IMR-90 (cell line): Measurements from ENCODE around the gene OR52E8. TPM values are rescaled to one million over a fixed set of nuclear protein-coding genes. Genes with fewer than 3 reads are reported as not detected.

Experiments used
- ATAC-seq: fragments of 200-7000 bp; cut with Tn5 transposase; 2 replicates; pipeline ENCODE4 v1.9.1; 2020; ENCODE audit warnings: low read depth, mild to moderate bottlenecking, moderate library complexity
- BruUV-seq: library from RNA; stranded (reverse); fragments of 400-500 nt; replicated peaks from 2 replicates; lab custom pipeline; 2021; lab: Mats Ljungman, UMichigan
- CTCF ChIA-PET: fragments of 300-600 bp; formaldehyde crosslinking; extraction: SDS; loops from one replicate; lab custom pipeline; 2021; ENCODE audit warnings: antibody characterized with exemption; lab: Yijun Ruan, JAX
- POLR2A ChIA-PET: fragments of 300-600 bp; sonication (Branson Sonifier 250); formaldehyde crosslinking; loops from one replicate; lab custom pipeline; 2022; ENCODE audit warnings: antibody characterized with exemption; ENCODE audit not compliant: unreplicated experiment; lab: Charles Lee
- DNase-seq: peaks from one replicate; pipeline ENCODE4 v3.0.0; 2013
- H2AFZ ChIP-seq: replicated peaks from 2 replicates; pipeline ENCODE3; 2013; ENCODE audit warnings: low read length, mild to moderate bottlenecking; ENCODE audit not compliant: poor library complexity
- H2AK5ac ChIP-seq: 2 replicates; pipeline ENCODE4 v1.6.1; 2013; ENCODE audit warnings: low read depth, low read length, inconsistent platforms
- H2AK9ac ChIP-seq: replicated peaks from 2 replicates; pipeline ENCODE3; 2013; ENCODE audit warnings: mild to moderate bottlenecking, low read depth, low read length, moderate library complexity; ENCODE audit not compliant: poor library complexity
- H2BK120ac ChIP-seq: 2 replicates; pipeline ENCODE4 v1.6.1; 2013; ENCODE audit warnings: low read depth, low read length, inconsistent platforms
- H2BK15ac ChIP-seq: 3 replicates; pipeline ENCODE4 v1.6.1; 2013; ENCODE audit warnings: low read depth, low read length, inconsistent platforms
- H2BK20ac ChIP-seq: 2 replicates; pipeline ENCODE4 v1.6.1; 2013; ENCODE audit warnings: low read depth, mild to moderate bottlenecking, inconsistent platforms, low read length, moderate library complexity
- H2BK5ac ChIP-seq: 2 replicates; pipeline ENCODE4 v1.6.1; 2013; ENCODE audit warnings: mild to moderate bottlenecking, low read depth, low read length, inconsistent platforms; ENCODE audit not compliant: poor library complexity, severe bottlenecking
- H3K14ac ChIP-seq: replicated peaks from 2 replicates; pipeline ENCODE4 v1.6.1; 2013; ENCODE audit warnings: low read depth, low read length, inconsistent platforms
- H3K18ac ChIP-seq: 2 replicates; pipeline ENCODE4 v1.6.1; 2013; ENCODE audit warnings: low read depth, low read length, control low read depth
- H3K23ac ChIP-seq: 2 replicates; pipeline ENCODE4 v1.6.1; 2013; ENCODE audit warnings: low read depth, low read length, inconsistent platforms
- H3K27ac ChIP-seq: 2 replicates; pipeline ENCODE4 v1.5.1; 2013; ENCODE audit warnings: mild to moderate bottlenecking, control low read depth, low read length; ENCODE audit not compliant: insufficient read depth
- H3K27me3 ChIP-seq: 2 replicates; pipeline ENCODE4 v1.6.1; 2013; ENCODE audit warnings: low read length; ENCODE audit not compliant: control insufficient read depth, insufficient read depth
- H3K36me3 ChIP-seq: 2 replicates; pipeline ENCODE4 v1.6.1; 2013; ENCODE audit warnings: low read length, mixed read lengths; ENCODE audit not compliant: control insufficient read depth, insufficient read depth
- H3K4ac ChIP-seq: 2 replicates; pipeline ENCODE4 v1.6.1; 2013; ENCODE audit warnings: low read depth, low read length, inconsistent platforms
- H3K4me1 ChIP-seq: 2 replicates; pipeline ENCODE4 v1.6.1; 2013; ENCODE audit warnings: low read length, mixed read lengths; ENCODE audit not compliant: control insufficient read depth, insufficient read depth
- H3K4me2 ChIP-seq: 2 replicates; pipeline ENCODE4 v1.6.1; 2013; ENCODE audit warnings: low read depth, mild to moderate bottlenecking, control low read depth, low read length, moderate library complexity
- H3K4me3 ChIP-seq: 2 replicates; pipeline ENCODE4 v1.5.1; 2013; ENCODE audit warnings: low read depth, mild to moderate bottlenecking, control low read depth, low read length, moderate library complexity; ENCODE audit not compliant: insufficient read depth
- H3K56ac ChIP-seq: 2 replicates; pipeline ENCODE4 v1.6.1; 2013; ENCODE audit warnings: low read length, inconsistent platforms; ENCODE audit not compliant: insufficient read depth; ENCODE audit errors: extremely low read depth
- H3K79me1 ChIP-seq, 2 experiments: 2 replicates each; pipeline ENCODE4 v1.6.1; 2013; ENCODE audit warnings: low read length in 2 of 2, inconsistent platforms in 1 of 2, low read depth in 1 of 2
- H3K9ac ChIP-seq: 2 replicates; pipeline ENCODE4 v1.6.1; 2013; ENCODE audit warnings: low read depth, low read length, control low read depth
- H3K9me1 ChIP-seq: 2 replicates; pipeline ENCODE4 v1.6.1; 2013; ENCODE audit warnings: low read length, inconsistent platforms; ENCODE audit not compliant: insufficient read depth
- H3K9me3 ChIP-seq: 2 replicates; pipeline ENCODE4 v1.6.1; 2013; ENCODE audit warnings: low read length; ENCODE audit not compliant: control insufficient read depth, insufficient read depth
- H4K20me1 ChIP-seq: 2 replicates; pipeline ENCODE4 v1.6.1; 2013; ENCODE audit warnings: low read length, inconsistent platforms; ENCODE audit not compliant: insufficient read depth
- H4K5ac ChIP-seq: 2 replicates; pipeline ENCODE4 v1.6.1; 2013; ENCODE audit warnings: mild to moderate bottlenecking, low read depth, low read length, control low read depth
- H4K8ac ChIP-seq, 2 experiments: 2 replicates each; pipeline ENCODE4 v1.6.1; 2013; ENCODE audit warnings: low read depth in 2 of 2, low read length in 2 of 2, control low read depth in 1 of 2, inconsistent platforms in 1 of 2
- H4K91ac ChIP-seq: 2 replicates; pipeline ENCODE4 v1.6.1; 2013; ENCODE audit warnings: low read depth, low read length, inconsistent platforms; ENCODE audit not compliant: insufficient read depth
- CEBPB ChIP-seq: IDR thresholded peaks from 2 replicates; pipeline ENCODE4 v1.6.1; 2012; ENCODE audit warnings: low read depth, low read length, improper control_type of control experiment
- CHD1 ChIP-seq: IDR thresholded peaks from 2 replicates; pipeline ENCODE4 v1.6.1; 2012; ENCODE audit warnings: low read depth, low read length, improper control_type of control experiment
- CTCF ChIP-seq: conservative IDR thresholded peaks from 2 replicates; pipeline ENCODE4 v1.5.1; 2012; ENCODE audit warnings: mild to moderate bottlenecking, low read depth, low read length, improper control_type of control experiment
- ELK1 ChIP-seq: fragments of 150-350 bp; IDR thresholded peaks from 2 replicates; pipeline ENCODE4 v1.6.1; 2016; ENCODE audit warnings: low read depth, mild to moderate bottlenecking, low read length, moderate library complexity, borderline replicate concordance
- FOS ChIP-seq: fragments of 150-350 bp; IDR thresholded peaks from 2 replicates; pipeline ENCODE4 v1.6.1; 2016; ENCODE audit warnings: low read depth, low read length
- MAFK ChIP-seq: IDR thresholded peaks from 2 replicates; pipeline ENCODE4 v1.6.1; 2012; ENCODE audit warnings: low read depth, low read length, improper control_type of control experiment
- MAZ ChIP-seq: IDR thresholded peaks from 2 replicates; pipeline ENCODE4 v1.6.1; 2012; ENCODE audit warnings: low read depth, mild to moderate bottlenecking, low read length, improper control_type of control experiment, moderate library complexity, borderline replicate concordance
- MXI1 ChIP-seq: IDR thresholded peaks from 2 replicates; pipeline ENCODE4 v1.6.1; 2012; ENCODE audit warnings: low read depth, mild to moderate bottlenecking, low read length, moderate library complexity, borderline replicate concordance
- POLR2A ChIP-seq: IDR thresholded peaks from 2 replicates; pipeline ENCODE4 v1.6.1; 2012; ENCODE audit warnings: mild to moderate bottlenecking, low read depth, low read length
- RAD21 ChIP-seq: IDR thresholded peaks from 2 replicates; pipeline ENCODE4 v1.6.1; 2012; ENCODE audit warnings: low read length, improper control_type of control experiment
- RCOR1 ChIP-seq: IDR thresholded peaks from 2 replicates; pipeline ENCODE4 v1.6.1; 2012; ENCODE audit warnings: mild to moderate bottlenecking, low read length, improper control_type of control experiment; ENCODE audit not compliant: insufficient replicate concordance
- SMC3 ChIP-seq: fragments of 150-350 bp; IDR thresholded peaks from 2 replicates; pipeline ENCODE4 v1.6.1; 2016; ENCODE audit warnings: low read depth, mild to moderate bottlenecking, antibody characterized with exemption, low read length, moderate library complexity
- USF2 ChIP-seq: fragments of 150-350 bp; IDR thresholded peaks from 2 replicates; pipeline ENCODE4 v1.6.1; 2017; ENCODE audit warnings: mild to moderate bottlenecking, antibody characterized with exemption, low read length, low read depth
- WGBS, 2 experiments: methylation state at CpG; one replicate each; pipeline versions ENCODE4 v1.1.5 to v1.1.7; 2013; ENCODE audit warnings: missing lambda C conversion rate in 2 of 2; ENCODE audit not compliant: insufficient read length in 1 of 2; ENCODE audit errors: extremely low coverage in 2 of 2; 5-methylcytosine and 5-hydroxymethylcytosine counted together
- dilution Hi-C: fragments of 300-500 bp; cut with HindIII; formaldehyde crosslinking; loops from one replicate; pipeline ENCODE4 v1.14.3; 2018; ENCODE audit warnings: low sequenced_read_pairs; ENCODE audit not compliant: unreplicated experiment
- in situ Hi-C: fragments of 300-500 bp; cut with MboI; formaldehyde crosslinking; loops from 3 replicates; pipeline ENCODE4 v1.14.3; 2019; ENCODE audit warnings: low sequenced_read_pairs, inconsistent platforms, mixed read lengths
- intact Hi-C: fragments of 100-400 bp; cut with micrococcal nuclease; formaldehyde crosslinking; loops from 2 replicates; pipeline ENCODE4 v1.10.0; 2022
- polyA plus RNA-seq, 3 experiments: library from polyadenylated mRNA; depleted of rRNA; stranded (reverse); fragments of >200 nt; gene quantifications; 2 replicates each; pipeline ENCODE4 v1.2.3, GENCODE V29; 2012; ENCODE audit warnings: low replicate concordance in 1 of 3
- total RNA-seq: library from RNA; depleted of rRNA; stranded (reverse); fragments of >200 nt; gene quantifications from 2 replicates; pipeline ENCODE4 v1.2.3, GENCODE V29; 2012

Gene OR52E8
- total and polyA plus RNA-seq, 2 of the 4 experiments (the other 2 are of a cell fraction), result not detected

DNA sequence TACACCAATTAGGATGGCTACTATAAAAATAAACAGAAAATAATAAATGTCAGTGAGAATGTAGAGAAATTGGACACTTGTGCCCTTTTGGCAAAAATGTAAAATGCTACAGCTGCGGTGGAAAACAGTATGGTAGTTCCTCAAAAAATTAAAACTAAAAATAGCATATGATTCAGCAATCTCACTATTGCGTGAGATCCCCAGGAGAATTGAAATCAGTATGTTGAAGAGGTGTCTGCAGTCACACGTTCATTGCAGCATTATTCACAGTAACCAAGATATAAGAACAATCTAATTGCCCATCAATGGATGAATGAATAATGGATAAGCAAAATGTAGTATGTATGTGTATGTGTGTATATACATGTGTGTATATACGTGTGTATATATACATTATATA lies 42.0 kb downstream of the OR52E8 start:
- Histone ChIP-seq H3K18ac (no peak overlapping the region), H3K4me3 (no peak overlapping the region), H3K4ac (no peak overlapping the region), H2BK15ac (no peak overlapping the region), H2AK9ac (no peak overlapping the region), H4K91ac (no peak overlapping the region), H3K14ac (no peak overlapping the region), H3K4me1 (no peaks in the 10 kb centered on the region), H3K9me3 (no peaks in the 10 kb centered on the region), H3K9me1 (no peaks in the 10 kb centered on the region), H4K8ac (no peak overlapping the region), H3K23ac (no peak overlapping the region), H3K56ac (no peak overlapping the region), H3K79me1 (no peaks in the 10 kb centered on the region), H3K4me2 (no peak overlapping the region), H3K27me3 (no peaks in the 10 kb centered on the region), H3K36me3 (no peaks in the 10 kb centered on the region), H2AFZ (no peak overlapping the region), H2AK5ac (no peak overlapping the region), H2BK20ac (no peak overlapping the region), H4K5ac (no peak overlapping the region), H4K20me1 (no peaks in the 10 kb centered on the region), H3K27ac (no peak overlapping the region), H2BK5ac (no peak overlapping the region), H2BK120ac (no peak overlapping the region), H3K9ac (no peak overlapping the region)
- WGBS, 2 experiments, result no CpG with 5 or more reads among the region's 4 CpGs
- no TSS peak for BruUV-seq
- no peak for TF ChIP-seq CEBPB
- TF ChIP-seq FOS, result no peak
- no peak for TF ChIP-seq MXI1
- TF ChIP-seq MAFK, result no peak
- no peak for TF ChIP-seq POLR2A
- TF ChIP-seq CTCF, result no peak
- TF ChIP-seq MAZ, result no peak
- no peak for TF ChIP-seq ELK1
- no peak for TF ChIP-seq RAD21
- no peak for TF ChIP-seq CHD1
- TF ChIP-seq USF2, result no peak
- TF ChIP-seq SMC3, result no peak
- no peak for TF ChIP-seq RCOR1
- CTCF ChIA-PET, result no interaction called here
- intact Hi-C loops (no loop called here), dilution Hi-C loops (no loop called here), in situ Hi-C loops (no loop called here)
- POLR2A ChIA-PET, result no interaction called here
- DNase-seq, result no peak
- ATAC-seq, result no peak
